ENCODE results near the gene SMIM26. TPM values are rescaled to one million over a fixed set of nuclear protein-coding genes. Genes with fewer than 3 reads are reported as not detected.

The SMIM26 gene
- total RNA-seq, 1 donor from 2014 or later: 186 TPM

DNA sequence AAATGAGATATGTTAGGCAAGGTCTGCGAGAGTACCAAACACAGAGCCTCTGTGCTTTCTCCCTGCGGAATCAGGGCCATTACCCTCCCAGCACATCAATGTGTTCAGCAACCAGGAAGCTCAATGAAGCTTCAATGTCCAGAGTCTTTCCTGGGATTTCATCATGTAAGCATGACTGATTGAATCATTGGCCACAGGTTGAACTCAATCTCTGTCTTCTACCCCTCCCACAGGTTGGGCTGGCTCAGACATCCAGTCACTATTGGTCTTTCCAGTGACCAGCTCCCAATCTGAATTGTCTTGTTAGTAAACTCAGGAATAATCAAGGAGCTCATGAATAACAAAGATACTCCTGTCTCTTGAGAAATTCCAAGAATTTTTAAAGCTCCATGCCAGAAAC lies 17.9 kb downstream of the SMIM26 start:
- H3K27me3 ChIP-seq (ENCODE audit: control insufficient read depth, insufficient read depth, low read length): no peaks in the 10 kb centered on the region
- FAIRE-seq (peak; percentile 93), DNase-seq (ENCODE audit: low read depth) (peak; percentile 74)
- H3K4me3 ChIP-seq (ENCODE audit: low read depth, low read length): no peak overlapping the region
- TF ChIP-seq, protein P1, sequence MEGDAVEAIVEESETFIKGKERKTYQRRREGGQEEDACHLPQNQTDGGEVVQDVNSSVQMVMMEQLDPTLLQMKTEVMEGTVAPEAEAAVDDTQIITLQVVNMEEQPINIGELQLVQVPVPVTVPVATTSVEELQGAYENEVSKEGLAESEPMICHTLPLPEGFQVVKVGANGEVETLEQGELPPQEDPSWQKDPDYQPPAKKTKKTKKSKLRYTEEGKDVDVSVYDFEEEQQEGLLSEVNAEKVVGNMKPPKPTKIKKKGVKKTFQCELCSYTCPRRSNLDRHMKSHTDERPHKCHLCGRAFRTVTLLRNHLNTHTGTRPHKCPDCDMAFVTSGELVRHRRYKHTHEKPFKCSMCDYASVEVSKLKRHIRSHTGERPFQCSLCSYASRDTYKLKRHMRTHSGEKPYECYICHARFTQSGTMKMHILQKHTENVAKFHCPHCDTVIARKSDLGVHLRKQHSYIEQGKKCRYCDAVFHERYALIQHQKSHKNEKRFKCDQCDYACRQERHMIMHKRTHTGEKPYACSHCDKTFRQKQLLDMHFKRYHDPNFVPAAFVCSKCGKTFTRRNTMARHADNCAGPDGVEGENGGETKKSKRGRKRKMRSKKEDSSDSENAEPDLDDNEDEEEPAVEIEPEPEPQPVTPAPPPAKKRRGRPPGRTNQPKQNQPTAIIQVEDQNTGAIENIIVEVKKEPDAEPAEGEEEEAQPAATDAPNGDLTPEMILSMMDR (IDR thresholded peaks at IDR 0.05; ENCODE audit: insufficient read depth, low read length, severe bottlenecking): no peak
- no peaks in the 10 kb centered on the region for H3K36me3 ChIP-seq (ENCODE audit: control insufficient read depth, insufficient read depth, low read length)

DNA sequence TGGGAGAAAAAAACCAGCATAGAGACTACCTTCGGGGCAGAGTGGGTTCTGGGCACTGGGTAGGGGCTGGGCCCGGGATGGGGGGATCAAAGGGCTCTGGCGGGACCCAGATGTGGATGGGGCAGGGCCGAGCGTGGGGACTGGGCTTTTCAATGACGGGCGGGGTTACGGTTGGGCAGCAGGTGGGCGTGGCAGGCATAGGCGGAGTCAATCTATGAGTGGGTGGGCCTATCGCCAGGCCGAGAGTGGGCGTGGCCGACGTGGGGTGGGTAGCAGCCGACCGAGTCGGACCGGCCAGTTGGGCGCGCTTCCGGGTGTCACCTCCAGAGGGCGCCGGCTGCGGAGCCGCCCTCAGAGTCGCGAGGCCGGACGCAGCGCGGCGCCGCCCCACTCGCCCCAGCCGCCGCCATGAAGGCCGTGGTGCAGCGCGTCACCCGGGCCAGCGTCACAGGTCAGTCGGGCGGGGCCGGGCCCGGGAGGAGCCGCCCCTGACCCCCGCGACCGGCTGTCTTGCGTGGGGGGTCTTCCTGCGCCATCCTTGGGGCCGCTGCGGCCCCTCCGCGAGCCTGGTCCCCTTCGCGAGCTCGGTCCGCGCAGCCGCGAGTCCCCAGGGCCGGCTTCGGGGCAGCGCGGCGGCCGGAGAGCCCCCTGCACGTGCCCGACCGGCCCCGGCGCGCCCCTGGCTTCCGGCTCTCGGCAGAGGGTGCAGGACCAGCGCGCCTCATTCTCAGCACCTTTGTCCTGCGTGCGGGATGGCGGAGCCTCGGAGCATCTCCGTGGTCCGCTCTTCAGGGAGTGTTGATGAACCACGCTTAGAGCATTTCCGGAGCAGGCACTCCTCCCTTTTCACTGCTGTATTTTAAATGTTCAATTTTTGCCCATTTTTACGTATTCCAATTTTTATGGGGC lies 20.7 kb downstream of the SMIM26 start, which contains the start of gene DTD1:
DTD1 (plus strand) TSS at position 390 of the 909 bp plus-strand sequence; CDS start at position 409, 19 bp downstream.
- Histone ChIP-seq H3K36me3 (ENCODE audit: control insufficient read depth, insufficient read depth, low read length) (no peaks in the 10 kb centered on the region), H3K4me3 (ENCODE audit: low read depth, low read length) (peak within 1 kb of the TSS; percentile 61), H3K27me3 (ENCODE audit: control insufficient read depth, insufficient read depth, low read length) (no peaks in the 10 kb centered on the region)
- no peak for FAIRE-seq
- peak; percentile 68 for DNase-seq (ENCODE audit: low read depth)
- TF ChIP-seq, protein P1 (IDR thresholded peaks at IDR 0.05; ENCODE audit: insufficient read depth, low read length, severe bottlenecking): peak; percentile 69

DNA sequence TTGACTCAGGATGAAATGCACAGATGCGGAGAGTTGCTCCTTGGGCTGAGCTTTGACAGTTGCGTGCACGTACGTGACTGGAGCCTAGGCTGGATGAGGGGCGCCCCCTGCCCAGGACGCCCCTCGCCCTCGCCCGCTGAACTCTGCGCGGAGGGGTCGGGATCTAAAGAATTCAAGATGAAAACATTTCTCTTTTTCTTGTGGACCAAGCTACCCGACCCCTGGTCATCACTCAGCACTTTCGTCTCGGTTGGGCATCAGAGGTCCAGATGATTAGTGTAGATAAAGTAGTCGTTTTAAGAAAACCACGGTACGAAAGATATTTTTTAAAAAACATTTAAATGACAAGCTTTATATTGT lies 21.3 kb downstream of the SMIM26 start:
- TF ChIP-seq, protein P1 (IDR thresholded peaks at IDR 0.05; ENCODE audit: insufficient read depth, low read length, severe bottlenecking): no peak
- DNase-seq (ENCODE audit: low read depth) (no peak), FAIRE-seq (no peak)
- Histone ChIP-seq H3K36me3 (ENCODE audit: control insufficient read depth, insufficient read depth, low read length) (no peaks in the 10 kb centered on the region), H3K4me3 (ENCODE audit: low read depth, low read length) (peak overlapping the region; percentile 61), H3K27me3 (ENCODE audit: control insufficient read depth, insufficient read depth, low read length) (no peaks in the 10 kb centered on the region)

DNA sequence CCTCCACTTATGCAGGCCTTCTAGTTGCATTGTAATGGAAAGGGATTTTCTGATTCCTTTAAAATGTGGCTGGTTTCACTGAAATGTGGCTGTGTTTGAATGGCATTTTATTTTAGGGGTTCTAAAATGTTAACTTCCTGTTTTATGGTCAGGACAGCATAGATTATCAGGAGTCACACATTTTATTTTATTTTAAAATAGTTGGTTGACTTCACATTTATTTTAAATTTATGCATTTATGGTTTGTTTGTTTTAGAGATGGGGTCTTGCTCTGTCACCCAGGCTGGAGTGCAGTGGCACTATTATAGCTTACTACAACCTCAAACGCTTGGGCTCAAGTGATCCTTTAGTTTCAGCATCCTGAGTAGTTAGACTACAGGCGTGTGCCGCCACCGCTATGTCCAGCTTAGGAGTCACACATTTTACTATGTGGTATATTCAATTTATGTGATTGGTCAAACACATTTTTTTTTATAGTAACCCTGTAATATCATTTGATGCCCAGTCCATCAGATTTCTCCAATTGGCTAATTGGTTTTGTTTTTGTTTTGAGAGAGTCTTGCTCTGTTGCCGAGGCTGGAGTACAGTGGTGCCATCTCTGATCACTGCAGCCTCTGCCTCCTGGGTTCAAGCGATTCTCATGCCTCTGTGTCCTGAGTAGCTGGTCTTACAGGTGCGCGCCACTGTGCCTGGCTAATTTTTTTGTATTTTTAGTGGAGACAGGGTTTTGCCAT lies 22.9 kb downstream of the SMIM26 start:
- FAIRE-seq (no peak), DNase-seq (ENCODE audit: low read depth) (no peak)
- Histone ChIP-seq H3K27me3 (ENCODE audit: control insufficient read depth, insufficient read depth, low read length) (no peaks in the 10 kb centered on the region), H3K36me3 (ENCODE audit: control insufficient read depth, insufficient read depth, low read length) (no peaks in the 10 kb centered on the region), H3K4me3 (ENCODE audit: low read depth, low read length) (no peak overlapping the region)
- TF ChIP-seq, protein P1 (IDR thresholded peaks at IDR 0.05; ENCODE audit: insufficient read depth, low read length, severe bottlenecking): no peak

DNA sequence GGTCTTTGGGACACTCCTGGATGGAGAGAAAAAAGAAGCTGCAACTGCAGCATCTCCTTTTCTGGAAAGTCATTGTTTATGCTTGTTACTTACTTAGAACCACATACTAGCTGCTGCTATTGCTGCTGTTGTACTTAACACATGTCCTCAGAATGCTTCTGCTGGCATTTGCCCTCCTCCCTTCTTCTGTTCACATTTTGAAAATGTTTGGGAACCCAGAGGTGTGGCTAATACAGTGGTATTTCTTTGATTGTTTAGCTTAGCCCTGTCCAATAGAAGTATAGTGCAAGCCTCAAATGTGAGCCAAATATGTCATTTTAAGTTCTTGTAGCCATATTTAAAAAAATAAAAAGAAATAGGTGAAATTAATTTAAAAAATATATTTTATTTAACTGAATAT lies 29.0 kb downstream of the SMIM26 start:
- H3K4me3 ChIP-seq (ENCODE audit: low read depth, low read length): no peak overlapping the region
- peaks cover 2% of the 10 kb centered on the region for H3K36me3 ChIP-seq (ENCODE audit: control insufficient read depth, insufficient read depth, low read length)
- no peak for DNase-seq (ENCODE audit: low read depth)
- TF ChIP-seq, protein P1 (IDR thresholded peaks at IDR 0.05; ENCODE audit: insufficient read depth, low read length, severe bottlenecking): no peak
- no peak for FAIRE-seq
- no peaks in the 10 kb centered on the region for H3K27me3 ChIP-seq (ENCODE audit: control insufficient read depth, insufficient read depth, low read length)

All from bronchial epithelial cell (primary cell).